Fibroblast of the aortic adventitia (primary cell): ENCODE data around the gene KIAA0825. TPM values are rescaled to one million over a fixed set of nuclear protein-coding genes. Genes with fewer than 3 reads are reported as not detected.
A peak's percentile ranks its signal among the peaks of the same experiment; 100 is the strongest.

ENCODE experiments used
- DNase-seq: peaks from one replicate; pipeline ENCODE4 v3.0.0-alpha.2; 2010; ENCODE audit warnings: low read depth
- H3K4me3 ChIP-seq: 2 replicates; pipeline ENCODE4 v1.5.1; 2011; ENCODE audit warnings: low read depth, mild to moderate bottlenecking, control low read depth, low read length, moderate library complexity
- CTCF ChIP-seq: IDR thresholded peaks from 2 replicates; pipeline ENCODE4 v1.5.1; 2011; ENCODE audit warnings: mild to moderate bottlenecking, low read length, control low read depth, inconsistent platforms; ENCODE audit not compliant: insufficient read depth
- total RNA-seq: library from RNA; depleted of rRNA; stranded (reverse); fragments of >200 nt; gene quantifications from 2 replicates; pipeline ENCODE4 v1.2.3, GENCODE V29; 2012; ENCODE audit warnings: low replicate concordance

KIAA0825 gene
- total RNA-seq, 1 donor = 12.2 TPM

GRCh38 chr5:94526706-94527105 lies 91.7 kb downstream of the KIAA0825 start:
- DNase-seq = no peak
- H3K4me3 ChIP-seq = no peak overlapping the region
- TF ChIP-seq CTCF = no peak

GRCh38 chr5:94524841-94525697 lies 93.3 kb downstream of the KIAA0825 start:
- H3K4me3 ChIP-seq = no peak overlapping the region
- peak; percentile 55 for TF ChIP-seq CTCF
- peak; percentile 54 for DNase-seq

- TF ChIP-seq CTCF = no peak
- H3K4me3 ChIP-seq = no peak overlapping the region
- no peak for DNase-seq
Measured at GRCh38 chr5:94523018-94523417, 95.4 kb downstream of the KIAA0825 start.

GRCh38 chr5:94522117-94522516 lies 96.3 kb downstream of the KIAA0825 start:
- no peak overlapping the region for H3K4me3 ChIP-seq
- no peak for TF ChIP-seq CTCF
- DNase-seq = no peak

GRCh38 chr5:94517490-94518488 lies 100.6 kb downstream of the KIAA0825 start:
- H3K4me3 ChIP-seq = no peak overlapping the region
- DNase-seq = peak; percentile 36
- no peak for TF ChIP-seq CTCF

- DNase-seq = no peak
- TF ChIP-seq CTCF = no peak
- no peak overlapping the region for H3K4me3 ChIP-seq
Measured at GRCh38 chr5:94516148-94516547, 102.3 kb downstream of the KIAA0825 start.
